Measurements from ENCODE around the gene ACOX1. TPM values are rescaled to one million over a fixed set of nuclear protein-coding genes. Genes with fewer than 3 reads are reported as not detected.

ACOX1 gene
- total and polyA plus RNA-seq, 8 donors, result 11.9 to 133 (median 29.8) TPM

- Histone ChIP-seq H3K4me1 (peaks cover 17 to 45% (median 40%) of the 10 kb centered on the region in 4 donors), H3K27ac (no peak overlapping the region), H3K27me3 (no peaks in the 10 kb centered on the region), H3K9me3 (no peaks in the 10 kb centered on the region), H3K4me3 (no peak overlapping the region), H3K36me3 (peaks cover 43 to 59% (median 57%) of the 10 kb centered on the region in 4 donors)
- TF ChIP-seq EP300 (IDR thresholded peaks at IDR 0.05), result no peak
- no peak for TF ChIP-seq POLR2A (IDR thresholded peaks at IDR 0.05)
- no peak for TF ChIP-seq POLR2AphosphoS5 (IDR thresholded peaks at IDR 0.05)
- TF ChIP-seq CTCF (IDR thresholded peaks at IDR 0.05), result no peak
- 83 to 92% (median 86%) methylated on average over 11 to 13 of the region's 13 CpGs for WGBS, 5 donors
- DNase-seq, result no peak
- intact Hi-C loops (cut with DNase I; ENCODE audit: low total_unique reads), result no loop called here
These were observed 78.1 kb downstream of the ACOX1 start for GRCh38 chr17:75900691-75901533.

- no peak overlapping the region for H3K27ac ChIP-seq
- no peaks in the 10 kb centered on the region for H3K9me3 ChIP-seq
These were observed 79.0 kb downstream of the ACOX1 start for GRCh38 chr17:75899767-75900468.

GRCh38 chr17:75899353-75899752 lies 79.6 kb downstream of the ACOX1 start:
- intact Hi-C loops (cut with DNase I; ENCODE audit: low total_unique reads), result no loop called here
- H3K36me3 ChIP-seq, result peaks cover 43 to 59% (median 57%) of the 10 kb centered on the region in 4 donors
- WGBS, 5 donors, result 86 to 92% (median 90%) methylated on average over 13 of the region's 13 CpGs

More at GRCh38 chr17:75899767-75900468, 79.0 kb downstream of the ACOX1 start:
- Histone ChIP-seq H3K4me3 (no peak overlapping the region), H3K27me3 (no peaks in the 10 kb centered on the region), H3K36me3 (peaks cover 43 to 59% (median 57%) of the 10 kb centered on the region in 4 donors), H3K4me1 (peaks cover 21 to 46% (median 43%) of the 10 kb centered on the region in 4 donors)
- no peak for DNase-seq
- intact Hi-C loops (cut with DNase I; ENCODE audit: low total_unique reads), result no loop called here
- 90 to 95% (median 94%) methylated on average over 17 to 23 of the region's 23 CpGs for WGBS, 5 donors
- no peak for TF ChIP-seq EP300 (IDR thresholded peaks at IDR 0.05)
- no peak for TF ChIP-seq POLR2A (IDR thresholded peaks at IDR 0.05)
- TF ChIP-seq CTCF (IDR thresholded peaks at IDR 0.05), result no peak

More at GRCh38 chr17:75899353-75899752, 79.6 kb downstream of the ACOX1 start:
- no peak for DNase-seq
- no peaks in the 10 kb centered on the region for H3K27me3 ChIP-seq
- no peak overlapping the region for H3K4me3 ChIP-seq
- H3K9me3 ChIP-seq, result no peaks in the 10 kb centered on the region
- TF ChIP-seq POLR2AphosphoS5 (IDR thresholded peaks at IDR 0.05) (no peak), EP300 (IDR thresholded peaks at IDR 0.05) (no peak), POLR2A (IDR thresholded peaks at IDR 0.05) (no peak), CTCF (IDR thresholded peaks at IDR 0.05) (no peak)
- peaks cover 27 to 52% (median 48%) of the 10 kb centered on the region in 4 donors for H3K4me1 ChIP-seq
- H3K27ac ChIP-seq, result no peak overlapping the region

Measured in stomach (tissue), 9 donors.